ENCODE measurements around the gene COL23A1.

COL23A1 gene

GRCh38 chr5:178271231-178271630 is 319.0 kb downstream of the COL23A1 start:
- no peak overlapping the region for H3K4ac ChIP-seq (ENCODE audit: low read length)
- H4K91ac ChIP-seq (ENCODE audit: low read depth, low read length, poor library complexity) = no peak overlapping the region
- H2AFZ ChIP-seq (ENCODE audit: low read length) = no peak overlapping the region
- H3K23ac ChIP-seq (ENCODE audit: low read depth, low read length, poor library complexity) = no peak overlapping the region
- peak overlapping the region; percentile 25 for H3K14ac ChIP-seq (ENCODE audit: low read length)
- H2BK5ac ChIP-seq (ENCODE audit: low read length) = no peak overlapping the region
- no peak overlapping the region for H2BK120ac ChIP-seq (ENCODE audit: low read depth, low read length)
- no CpG with 5 or more reads among the region's 4 CpGs for WGBS, 2 donors (ENCODE audit: extremely low coverage in 2 of 2, insufficient read length in 2 of 2, insufficient replicate concordance in 1 of 2)
- H3K79me1 ChIP-seq (ENCODE audit: low read depth, low read length) = no peaks in the 10 kb centered on the region
- no peak overlapping the region for H4K8ac ChIP-seq (ENCODE audit: low read depth, low read length)
- H3K9me3 ChIP-seq (replicated peaks in 1 of 2; ENCODE audit: control insufficient read depth in 2 of 2, insufficient read depth in 1 of 2, low read depth in 1 of 2, low read length in 2 of 2) = peaks cover 5 to 11% of the 10 kb centered on the region in 2 donors
- DNase-seq (ENCODE audit: low spot score) = no peak
- no peak overlapping the region for H3K4me2 ChIP-seq (ENCODE audit: insufficient read depth, low read length, poor library complexity, severe bottlenecking)
- no peak overlapping the region for H2BK15ac ChIP-seq (ENCODE audit: low read length)
- peak overlapping the region; percentile 33 for H2AK5ac ChIP-seq (ENCODE audit: low read depth, low read length)
- no peak overlapping the region for H3K4me3 ChIP-seq (ENCODE audit: low read length in 2 of 2)
- peak overlapping the region; percentile 61 for H3K18ac ChIP-seq (ENCODE audit: low read length)
- no peak overlapping the region for H3K27ac ChIP-seq (replicated peaks; ENCODE audit: low read length)
- H3K36me3 ChIP-seq (replicated peaks in 1 of 2; ENCODE audit: control insufficient read depth in 2 of 2, insufficient read depth in 2 of 2, low read length in 2 of 2) = no peaks in the 10 kb centered on the region
- no peak overlapping the region for H2BK12ac ChIP-seq (ENCODE audit: low read length)
- no peak overlapping the region for H3K9ac ChIP-seq (ENCODE audit: low read depth, low read length, poor library complexity)
- H3K27me3 ChIP-seq (ENCODE audit: control insufficient read depth in 3 of 3, insufficient read depth in 3 of 3, low read depth in 1 of 3, low read length in 3 of 3) = no peaks in the 10 kb centered on the region
- peaks cover 0 to 10% of the 10 kb centered on the region in 2 donors for H3K4me1 ChIP-seq (ENCODE audit: control insufficient read depth in 2 of 2, insufficient read depth in 1 of 2, low read depth in 1 of 2, low read length in 2 of 2)

GRCh38 chr5:178269499-178269898 is 320.7 kb downstream of the COL23A1 start:
- Histone ChIP-seq H2BK12ac (ENCODE audit: low read length) (peak overlapping the region; percentile 17), H2AK5ac (ENCODE audit: low read depth, low read length) (no peak overlapping the region), H3K4me1 (ENCODE audit: control insufficient read depth in 2 of 2, insufficient read depth in 1 of 2, low read depth in 1 of 2, low read length in 2 of 2) (peaks cover 0 to 10% of the 10 kb centered on the region in 2 donors), H2BK5ac (ENCODE audit: low read length) (no peak overlapping the region), H3K79me1 (ENCODE audit: low read depth, low read length) (no peaks in the 10 kb centered on the region), H2AFZ (ENCODE audit: low read length) (no peak overlapping the region), H3K4ac (ENCODE audit: low read length) (no peak overlapping the region), H3K27me3 (ENCODE audit: control insufficient read depth in 3 of 3, insufficient read depth in 3 of 3, low read depth in 1 of 3, low read length in 3 of 3) (no peaks in the 10 kb centered on the region), H3K4me2 (ENCODE audit: insufficient read depth, low read length, poor library complexity, severe bottlenecking) (no peak overlapping the region), H2BK15ac (ENCODE audit: low read length) (no peak overlapping the region), H3K9ac (ENCODE audit: low read depth, low read length, poor library complexity) (no peak overlapping the region), H4K91ac (ENCODE audit: low read depth, low read length, poor library complexity) (no peak overlapping the region), H3K4me3 (ENCODE audit: low read length in 2 of 2) (no peak overlapping the region), H4K8ac (ENCODE audit: low read depth, low read length) (no peak overlapping the region), H3K14ac (ENCODE audit: low read length) (no peak overlapping the region), H2BK120ac (ENCODE audit: low read depth, low read length) (no peak overlapping the region), H3K27ac (replicated peaks; ENCODE audit: low read length) (no peak overlapping the region), H3K36me3 (replicated peaks in 1 of 2; ENCODE audit: control insufficient read depth in 2 of 2, insufficient read depth in 2 of 2, low read length in 2 of 2) (no peaks in the 10 kb centered on the region), H3K9me3 (replicated peaks in 1 of 2; ENCODE audit: control insufficient read depth in 2 of 2, insufficient read depth in 1 of 2, low read depth in 1 of 2, low read length in 2 of 2) (no peaks in the 10 kb centered on the region), H3K18ac (ENCODE audit: low read length) (no peak overlapping the region), H3K23ac (ENCODE audit: low read depth, low read length, poor library complexity) (no peak overlapping the region)
- 100% methylated on average over 1 of the region's 1 CpG; no CpG with 5 or more reads in 1 of the 2 donors for whole genome bisulfite sequencing, 2 donors (ENCODE audit: extremely low coverage in 2 of 2, insufficient read length in 2 of 2, insufficient replicate concordance in 1 of 2)
- no peak for DNase-seq (ENCODE audit: low spot score)

- no peak overlapping the region for H4K91ac ChIP-seq (ENCODE audit: low read depth, low read length, poor library complexity)
- H3K18ac ChIP-seq (ENCODE audit: low read length) = no peak overlapping the region
- no peak overlapping the region for H2BK120ac ChIP-seq (ENCODE audit: low read depth, low read length)
- H3K4ac ChIP-seq (ENCODE audit: low read length) = no peak overlapping the region
- no peak overlapping the region for H3K4me3 ChIP-seq (ENCODE audit: low read length in 2 of 2)
- no peak overlapping the region for H3K14ac ChIP-seq (ENCODE audit: low read length)
- no peak overlapping the region for H2AK5ac ChIP-seq (ENCODE audit: low read depth, low read length)
- no peak overlapping the region for H2AFZ ChIP-seq (ENCODE audit: low read length)
- WGBS, 2 donors (ENCODE audit: extremely low coverage in 2 of 2, insufficient read length in 2 of 2, insufficient replicate concordance in 1 of 2) = no CpG with 5 or more reads among the region's 10 CpGs
- no peak overlapping the region for H3K4me2 ChIP-seq (ENCODE audit: insufficient read depth, low read length, poor library complexity, severe bottlenecking)
- H3K27me3 ChIP-seq (ENCODE audit: control insufficient read depth in 3 of 3, insufficient read depth in 3 of 3, low read depth in 1 of 3, low read length in 3 of 3) = no peaks in the 10 kb centered on the region
- H3K79me1 ChIP-seq (ENCODE audit: low read depth, low read length) = no peaks in the 10 kb centered on the region
- H3K23ac ChIP-seq (ENCODE audit: low read depth, low read length, poor library complexity) = no peak overlapping the region
- H3K36me3 ChIP-seq (replicated peaks in 1 of 2; ENCODE audit: control insufficient read depth in 2 of 2, insufficient read depth in 2 of 2, low read length in 2 of 2) = no peaks in the 10 kb centered on the region
- H3K9me3 ChIP-seq (replicated peaks in 1 of 2; ENCODE audit: control insufficient read depth in 2 of 2, insufficient read depth in 1 of 2, low read depth in 1 of 2, low read length in 2 of 2) = no peaks in the 10 kb centered on the region
- no peak overlapping the region for H4K8ac ChIP-seq (ENCODE audit: low read depth, low read length)
- peaks cover 0 to 8% of the 10 kb centered on the region in 2 donors for H3K4me1 ChIP-seq (ENCODE audit: control insufficient read depth in 2 of 2, insufficient read depth in 1 of 2, low read depth in 1 of 2, low read length in 2 of 2)
- H3K9ac ChIP-seq (ENCODE audit: low read depth, low read length, poor library complexity) = no peak overlapping the region
- H3K27ac ChIP-seq (replicated peaks; ENCODE audit: low read length) = no peak overlapping the region
- no peak for DNase-seq (ENCODE audit: low spot score)
- no peak overlapping the region for H2BK5ac ChIP-seq (ENCODE audit: low read length)
- H2BK12ac ChIP-seq (ENCODE audit: low read length) = no peak overlapping the region
- no peak overlapping the region for H2BK15ac ChIP-seq (ENCODE audit: low read length)
These were observed 322.3 kb downstream of the COL23A1 start for GRCh38 chr5:178267876-178268275.

- no peak overlapping the region for H3K9ac ChIP-seq (ENCODE audit: low read depth, low read length, poor library complexity)
- no peak overlapping the region for H2BK5ac ChIP-seq (ENCODE audit: low read length)
- H2AK5ac ChIP-seq (ENCODE audit: low read depth, low read length) = peak overlapping the region; percentile 48
- H3K36me3 ChIP-seq (replicated peaks in 1 of 2; ENCODE audit: control insufficient read depth in 2 of 2, insufficient read depth in 2 of 2, low read length in 2 of 2) = no peaks in the 10 kb centered on the region
- no peak overlapping the region for H3K23ac ChIP-seq (ENCODE audit: low read depth, low read length, poor library complexity)
- no peak overlapping the region for H3K4me2 ChIP-seq (ENCODE audit: insufficient read depth, low read length, poor library complexity, severe bottlenecking)
- DNase-seq (ENCODE audit: low spot score) = no peak
- no peaks in the 10 kb centered on the region for H3K27me3 ChIP-seq (ENCODE audit: control insufficient read depth in 3 of 3, insufficient read depth in 3 of 3, low read depth in 1 of 3, low read length in 3 of 3)
- no peak overlapping the region for H4K91ac ChIP-seq (ENCODE audit: low read depth, low read length, poor library complexity)
- no peaks in the 10 kb centered on the region for H3K79me1 ChIP-seq (ENCODE audit: low read depth, low read length)
- H2BK12ac ChIP-seq (ENCODE audit: low read length) = no peak overlapping the region
- H2BK120ac ChIP-seq (ENCODE audit: low read depth, low read length) = no peak overlapping the region
- H3K4me3 ChIP-seq (ENCODE audit: low read length in 2 of 2) = no peak overlapping the region
- H2AFZ ChIP-seq (ENCODE audit: low read length) = no peak overlapping the region
- no peak overlapping the region for H3K14ac ChIP-seq (ENCODE audit: low read length)
- H3K4ac ChIP-seq (ENCODE audit: low read length) = no peak overlapping the region
- peak overlapping the region; percentile 30 for H3K18ac ChIP-seq (ENCODE audit: low read length)
- H3K4me1 ChIP-seq (ENCODE audit: control insufficient read depth in 2 of 2, insufficient read depth in 1 of 2, low read depth in 1 of 2, low read length in 2 of 2) = peaks cover 0 to 8% of the 10 kb centered on the region in 2 donors
- H3K27ac ChIP-seq (replicated peaks; ENCODE audit: low read length) = no peak overlapping the region
- no CpG with 5 or more reads among the region's 6 CpGs for WGBS, 2 donors (ENCODE audit: extremely low coverage in 2 of 2, insufficient read length in 2 of 2, insufficient replicate concordance in 1 of 2)
- no peak overlapping the region for H4K8ac ChIP-seq (ENCODE audit: low read depth, low read length)
- no peak overlapping the region for H2BK15ac ChIP-seq (ENCODE audit: low read length)
- no peaks in the 10 kb centered on the region for H3K9me3 ChIP-seq (replicated peaks in 1 of 2; ENCODE audit: control insufficient read depth in 2 of 2, insufficient read depth in 1 of 2, low read depth in 1 of 2, low read length in 2 of 2)
These were observed 322.9 kb downstream of the COL23A1 start for GRCh38 chr5:178267245-178267644.

Measured in neuronal stem cell (in vitro differentiated cells).